ENCODE results near the gene WSCD2. TPM values are rescaled to one million over a fixed set of nuclear protein-coding genes. Genes with fewer than 3 reads are reported as not detected.

The WSCD2 gene
- total RNA-seq, 4 donors from 2014 or later, result 0.13 to 4.6 (median 0.29) TPM

- 85% methylated on average over 6 of the region's 6 CpGs for WGBS
- Histone ChIP-seq H3K36me3 (no peaks in the 10 kb centered on the region), H3K4me3 (no peak overlapping the region), H3K4me1 (no peaks in the 10 kb centered on the region), H3K27ac (no peak overlapping the region), H3K27me3 (peaks cover 5% of the 10 kb centered on the region), H3K9me3 (no peaks in the 10 kb centered on the region)
- TF ChIP-seq POLR2AphosphoS5 (IDR thresholded peaks at IDR 0.05), result no peak
- TF ChIP-seq CTCF (IDR thresholded peaks at IDR 0.05), result no peak
- no peak for TF ChIP-seq EP300 (IDR thresholded peaks at IDR 0.05)
- TF ChIP-seq POLR2A (IDR thresholded peaks at IDR 0.05), result no peak
- no peak for DNase-seq (ENCODE audit: low spot score in 2 of 2)
These were observed 45.6 kb downstream of the WSCD2 start for GRCh38 chr12:108174641-108175040.

- no peak for DNase-seq (ENCODE audit: low spot score in 2 of 2)
- 26% methylated on average over 4 of the region's 4 CpGs for WGBS
- no peak overlapping the region for H3K27ac ChIP-seq
These were observed 46.2 kb downstream of the WSCD2 start for GRCh38 chr12:108175310-108175709.

GRCh38 chr12:108176292-108176691 is 47.2 kb downstream of the WSCD2 start:
- no peak overlapping the region for H3K4me3 ChIP-seq
- no peaks in the 10 kb centered on the region for H3K4me1 ChIP-seq
- no peaks in the 10 kb centered on the region for H3K9me3 ChIP-seq
- H3K36me3 ChIP-seq, result no peaks in the 10 kb centered on the region
- WGBS, result 95% methylated on average over 3 of the region's 3 CpGs
- H3K27me3 ChIP-seq, result no peaks in the 10 kb centered on the region
- TF ChIP-seq CTCF (IDR thresholded peaks at IDR 0.05), result no peak
- no peak for TF ChIP-seq POLR2A (IDR thresholded peaks at IDR 0.05)
- TF ChIP-seq EP300 (IDR thresholded peaks at IDR 0.05), result no peak
- no peak for TF ChIP-seq POLR2AphosphoS5 (IDR thresholded peaks at IDR 0.05)
- no peak for DNase-seq (ENCODE audit: low spot score in 2 of 2)
- no peak overlapping the region for H3K27ac ChIP-seq

More at GRCh38 chr12:108175310-108175709, 46.2 kb downstream of the WSCD2 start:
- H3K4me1 ChIP-seq, result no peaks in the 10 kb centered on the region
- TF ChIP-seq EP300 (IDR thresholded peaks at IDR 0.05), result no peak
- no peak for TF ChIP-seq CTCF (IDR thresholded peaks at IDR 0.05)
- no peak for TF ChIP-seq POLR2A (IDR thresholded peaks at IDR 0.05)
- TF ChIP-seq POLR2AphosphoS5 (IDR thresholded peaks at IDR 0.05), result no peak
- H3K9me3 ChIP-seq, result no peaks in the 10 kb centered on the region
- H3K27me3 ChIP-seq, result peaks cover 5% of the 10 kb centered on the region
- H3K4me3 ChIP-seq, result no peak overlapping the region
- no peaks in the 10 kb centered on the region for H3K36me3 ChIP-seq

DNA sequence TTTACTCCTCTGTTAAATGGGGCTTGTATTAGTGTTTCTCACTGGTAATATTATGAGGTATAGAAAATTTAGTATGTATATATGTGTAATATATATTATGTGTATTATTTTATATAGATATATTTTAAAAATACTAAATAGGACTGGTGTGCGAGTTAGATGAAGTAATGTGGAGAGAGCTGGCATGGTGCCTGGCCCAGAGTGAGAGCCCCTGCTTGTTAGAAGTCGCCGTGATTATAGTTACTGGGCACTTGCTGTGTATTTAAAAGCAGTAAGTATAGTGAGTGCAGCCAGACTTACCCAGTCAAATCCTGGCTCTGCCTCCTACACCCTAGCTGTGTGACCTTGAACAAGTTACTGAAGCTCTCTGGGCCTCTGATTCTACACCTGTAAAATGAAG is 48.0 kb downstream of the WSCD2 start:
- no peak for DNase-seq (ENCODE audit: low spot score in 2 of 2)
- TF ChIP-seq CTCF (IDR thresholded peaks at IDR 0.05) (no peak), POLR2A (IDR thresholded peaks at IDR 0.05) (no peak), POLR2AphosphoS5 (IDR thresholded peaks at IDR 0.05) (no peak), EP300 (IDR thresholded peaks at IDR 0.05) (no peak)
- 81% methylated on average over 3 of the region's 3 CpGs for WGBS
- no peaks in the 10 kb centered on the region for H3K36me3 ChIP-seq
- H3K27me3 ChIP-seq, result no peaks in the 10 kb centered on the region
- H3K9me3 ChIP-seq, result no peaks in the 10 kb centered on the region
- no peak overlapping the region for H3K4me3 ChIP-seq
- no peak overlapping the region for H3K27ac ChIP-seq
- H3K4me1 ChIP-seq, result no peaks in the 10 kb centered on the region

- DNase-seq (ENCODE audit: low spot score in 2 of 2), result no peak
- H3K4me1 ChIP-seq, result no peaks in the 10 kb centered on the region
- TF ChIP-seq POLR2AphosphoS5 (IDR thresholded peaks at IDR 0.05), result no peak
- TF ChIP-seq EP300 (IDR thresholded peaks at IDR 0.05), result no peak
- TF ChIP-seq CTCF (IDR thresholded peaks at IDR 0.05), result no peak
- H3K36me3 ChIP-seq, result no peaks in the 10 kb centered on the region
- H3K27me3 ChIP-seq, result no peaks in the 10 kb centered on the region
- WGBS, result 54% methylated on average over 2 of the region's 2 CpGs
- H3K4me3 ChIP-seq, result no peak overlapping the region
- no peaks in the 10 kb centered on the region for H3K9me3 ChIP-seq
- H3K27ac ChIP-seq, result no peak overlapping the region
These were observed 50.2 kb downstream of the WSCD2 start for GRCh38 chr12:108179305-108179704.
